Transverse colon (tissue), 4 donors: ENCODE results near the gene UQCRFS1. TPM values are rescaled to one million over a fixed set of nuclear protein-coding genes. Genes with fewer than 3 reads are reported as not detected.

ENCODE experiments used
- DNase-seq: peaks from one replicate; pipeline ENCODE4 v3.0.0-alpha.2; 2019
- H3K27ac ChIP-seq, 4 donors: fragments of 200-600 bp; sonication (generic); 2 replicates each; pipeline ENCODE4 v1.5.1; 2016 to 2018; ENCODE audit warnings: inconsistent platforms in 4 of 4
- H3K27me3 ChIP-seq: fragments of 200-600 bp; sonication (generic); 2 replicates; pipeline ENCODE4 v1.5.1; 2017; ENCODE audit warnings: inconsistent platforms
- H3K36me3 ChIP-seq, 4 donors: fragments of 200-600 bp; sonication (generic); 2 replicates each; pipeline ENCODE4 v1.5.1; 2017 to 2019; ENCODE audit warnings: inconsistent platforms in 4 of 4
- H3K4me1 ChIP-seq, 4 donors: fragments of 200-600 bp; sonication (generic); 2 replicates each; pipeline ENCODE4 v1.5.1; 2017 to 2020; ENCODE audit warnings: inconsistent platforms in 4 of 4
- H3K4me3 ChIP-seq, 4 donors: fragments of 200-600 bp; sonication (generic); 1 replicate in 1 of 4; 2 replicates in 3 of 4; pipeline versions ENCODE4 v1.5.1 to v1.6.1; 2017 to 2019; ENCODE audit warnings: inconsistent platforms in 4 of 4
- H3K9me3 ChIP-seq, 2 donors: fragments of 200-600 bp; sonication (generic); 2 replicates each; pipeline ENCODE4 v1.5.1; 2017 to 2019; ENCODE audit warnings: inconsistent platforms in 2 of 2
- POLR2A ChIP-seq: fragments of 450-650 bp; IDR thresholded peaks from one replicate; pipeline ENCODE4 v1.6.1; 2016; ENCODE audit warnings: antibody characterized with exemption, mild to moderate bottlenecking, moderate library complexity
- WGBS, 2 donors: methylation state at CpG; one replicate each; pipeline ENCODE4 v1.1.5; 2018; ENCODE audit warnings: low coverage in 1 of 2; 5-methylcytosine and 5-hydroxymethylcytosine counted together
- in situ Hi-C, 4 donors: fragments of 200-750 bp; cut with MboI; loops; one replicate each; pipeline versions ENCODE4 v1.15.0 to v1.15.1; 2017; ENCODE audit warnings: low sequenced_read_pairs in 3 of 4, low pct_ligation_motif_present in 1 of 4, low pct_unique_long_range_greater_than_20kb in 1 of 4
- intact Hi-C: fragments of 100-400 bp; cut with DNase I; formaldehyde crosslinking; loops from one replicate; pipeline ENCODE4 v1.15.1; 2023; ENCODE audit warnings: low total_unique reads
- small RNA-seq, 4 donors: library from RNA; depleted of rRNA; stranded (forward); fragments of <200 nt; gene quantifications; one replicate each; pipeline ENCODE3, GENCODE V24; 2016
- total RNA-seq, 4 donors: library from RNA; depleted of rRNA; stranded (reverse); fragments of >200 nt; gene quantifications; one replicate each; pipeline ENCODE4 v1.1.0, GENCODE V29; 2016
- TF ChIP-seq, protein P1 (sequence below), 5 experiments: fragments of 200-600 bp in 3 of 5; fragments of 450-650 bp in 2 of 5; sonication (generic) in 3 of 5; IDR thresholded peaks; 1 replicate in 2 of 5; 2 replicates in 3 of 5; pipeline ENCODE4 v1.5.1; 2016 to 2017; ENCODE audit warnings: antibody characterized with exemption in 5 of 5, inconsistent platforms in 3 of 5, mild to moderate bottlenecking in 2 of 5, moderate library complexity in 1 of 5

Gene UQCRFS1
- total RNA-seq, 4 donors from 2014 or later = 14.1 to 67.7 (median 35.3) TPM

DNA sequence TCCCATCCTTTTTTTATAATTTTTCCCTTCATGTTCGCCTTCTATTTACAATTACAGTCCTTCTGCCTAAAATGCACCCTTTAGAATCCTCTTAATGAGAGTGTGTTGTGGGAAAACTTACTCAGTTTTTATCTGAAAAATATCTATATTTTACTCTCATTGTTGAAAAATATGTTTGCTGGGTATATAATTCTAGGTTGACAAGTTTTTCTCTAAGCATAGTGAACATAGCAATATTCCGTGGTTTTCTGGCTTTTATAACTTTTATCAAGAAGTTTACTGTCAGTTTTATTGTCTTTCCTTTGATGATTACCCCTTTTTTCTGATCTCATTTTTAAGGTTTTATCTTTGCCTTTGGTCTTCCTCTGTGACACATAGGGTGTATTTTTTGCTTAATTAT lies 57.3 kb downstream of the UQCRFS1 start:
- in situ Hi-C loops (no loop called here), intact Hi-C loops (no loop called here)
- Histone ChIP-seq H3K4me3 (no peak overlapping the region), H3K36me3 (no peaks in the 10 kb centered on the region), H3K27ac (no peak overlapping the region), H3K9me3 (peaks cover 0 to 12% of the 10 kb centered on the region in 2 donors), H3K4me1 (no peaks in the 10 kb centered on the region), H3K27me3 (no peaks in the 10 kb centered on the region)
- no peak for TF ChIP-seq POLR2A
- TF ChIP-seq, protein P1, sequence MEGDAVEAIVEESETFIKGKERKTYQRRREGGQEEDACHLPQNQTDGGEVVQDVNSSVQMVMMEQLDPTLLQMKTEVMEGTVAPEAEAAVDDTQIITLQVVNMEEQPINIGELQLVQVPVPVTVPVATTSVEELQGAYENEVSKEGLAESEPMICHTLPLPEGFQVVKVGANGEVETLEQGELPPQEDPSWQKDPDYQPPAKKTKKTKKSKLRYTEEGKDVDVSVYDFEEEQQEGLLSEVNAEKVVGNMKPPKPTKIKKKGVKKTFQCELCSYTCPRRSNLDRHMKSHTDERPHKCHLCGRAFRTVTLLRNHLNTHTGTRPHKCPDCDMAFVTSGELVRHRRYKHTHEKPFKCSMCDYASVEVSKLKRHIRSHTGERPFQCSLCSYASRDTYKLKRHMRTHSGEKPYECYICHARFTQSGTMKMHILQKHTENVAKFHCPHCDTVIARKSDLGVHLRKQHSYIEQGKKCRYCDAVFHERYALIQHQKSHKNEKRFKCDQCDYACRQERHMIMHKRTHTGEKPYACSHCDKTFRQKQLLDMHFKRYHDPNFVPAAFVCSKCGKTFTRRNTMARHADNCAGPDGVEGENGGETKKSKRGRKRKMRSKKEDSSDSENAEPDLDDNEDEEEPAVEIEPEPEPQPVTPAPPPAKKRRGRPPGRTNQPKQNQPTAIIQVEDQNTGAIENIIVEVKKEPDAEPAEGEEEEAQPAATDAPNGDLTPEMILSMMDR (IDR thresholded peaks at IDR 0.05) = no peak
- WGBS, 2 donors = 70 to 76% methylated on average over 2 of the region's 2 CpGs
- no peak for DNase-seq

Small RNA genes within 50 kb of the gene (small RNA-seq; reads per million reads assigned to genes)
- gene RN7SL340P = 0 reads per million in 4 donors
